Measurements from ENCODE around the gene CADPS2.

The CADPS2 gene

GRCh38 chr7:122430710-122431109 lies 455.6 kb downstream of the CADPS2 start:
- Histone ChIP-seq H3K27ac (ENCODE audit: insufficient read depth, low read depth, low read length, poor library complexity, severe bottlenecking) (no peak overlapping the region), H3K4me1 (ENCODE audit: control insufficient read depth, insufficient read depth, low read length) (peaks cover 13% of the 10 kb centered on the region)
- 100% methylated on average over 1 of the region's 1 CpG for WGBS, 2 experiments

GRCh38 chr7:122429926-122430325 lies 456.3 kb downstream of the CADPS2 start:
- no peaks in the 10 kb centered on the region for H3K27me3 ChIP-seq (ENCODE audit: control insufficient read depth, insufficient read depth, low read length, poor library complexity, severe bottlenecking)
- no peaks in the 10 kb centered on the region for H3K9me3 ChIP-seq (ENCODE audit: control insufficient read depth, low read length)
- no peaks in the 10 kb centered on the region for H3K36me3 ChIP-seq (ENCODE audit: control insufficient read depth, insufficient read depth, low read length)
- 92% methylated on average over 2 of the region's 2 CpGs; no CpG with 5 or more reads in 1 of the 2 experiments for WGBS, 2 experiments
- H3K27ac ChIP-seq (ENCODE audit: insufficient read depth, low read depth, low read length, poor library complexity, severe bottlenecking) = no peak overlapping the region
- H3K4me1 ChIP-seq (ENCODE audit: control insufficient read depth, insufficient read depth, low read length) = peaks cover 13% of the 10 kb centered on the region
- no peak overlapping the region for H3K4me3 ChIP-seq (ENCODE audit: insufficient read depth, low read depth, low read length)

More at GRCh38 chr7:122430710-122431109, 455.6 kb downstream of the CADPS2 start:
- Histone ChIP-seq H3K27me3 (ENCODE audit: control insufficient read depth, insufficient read depth, low read length, poor library complexity, severe bottlenecking) (no peaks in the 10 kb centered on the region), H3K9me3 (ENCODE audit: control insufficient read depth, low read length) (no peaks in the 10 kb centered on the region), H3K36me3 (ENCODE audit: control insufficient read depth, insufficient read depth, low read length) (no peaks in the 10 kb centered on the region), H3K4me3 (ENCODE audit: insufficient read depth, low read depth, low read length) (no peak overlapping the region)

GRCh38 chr7:122425731-122426130 lies 460.5 kb downstream of the CADPS2 start:
- Histone ChIP-seq H3K4me1 (ENCODE audit: control insufficient read depth, insufficient read depth, low read length) (peaks cover 7% of the 10 kb centered on the region), H3K27me3 (ENCODE audit: control insufficient read depth, insufficient read depth, low read length, poor library complexity, severe bottlenecking) (no peaks in the 10 kb centered on the region)
- 87 to 90% methylated on average over 1 of the region's 1 CpG for WGBS, 2 experiments

DNA sequence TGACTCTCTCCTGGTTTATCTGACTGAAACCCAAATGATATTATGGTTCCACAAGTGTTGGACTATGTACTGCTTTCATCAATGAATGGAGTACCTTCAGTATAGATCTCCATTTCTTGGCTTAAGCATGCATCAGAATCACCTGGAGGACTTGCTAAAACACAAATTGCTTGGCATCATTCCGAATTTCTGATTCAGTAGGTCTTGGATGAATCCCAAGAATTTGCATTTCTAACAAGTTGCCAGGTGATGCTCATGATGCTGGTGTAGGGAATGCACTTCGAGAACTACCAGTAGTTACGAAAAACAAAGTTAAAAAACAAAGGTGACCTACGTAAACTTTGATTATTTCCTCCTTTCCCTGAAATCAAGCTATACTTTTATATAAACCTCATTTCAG lies 462.7 kb downstream of the CADPS2 start:
- Histone ChIP-seq H3K36me3 (ENCODE audit: control insufficient read depth, insufficient read depth, low read length) (no peaks in the 10 kb centered on the region), H3K27ac (ENCODE audit: insufficient read depth, low read depth, low read length, poor library complexity, severe bottlenecking) (no peak overlapping the region), H3K4me1 (ENCODE audit: control insufficient read depth, insufficient read depth, low read length) (no peaks in the 10 kb centered on the region), H3K9me3 (ENCODE audit: control insufficient read depth, low read length) (no peaks in the 10 kb centered on the region), H3K4me3 (ENCODE audit: insufficient read depth, low read depth, low read length) (no peak overlapping the region), H3K27me3 (ENCODE audit: control insufficient read depth, insufficient read depth, low read length, poor library complexity, severe bottlenecking) (no peaks in the 10 kb centered on the region)
- 96 to 97% methylated on average over 4 of the region's 4 CpGs for WGBS, 2 experiments

More at GRCh38 chr7:122425731-122426130, 460.5 kb downstream of the CADPS2 start:
- H3K4me3 ChIP-seq (ENCODE audit: insufficient read depth, low read depth, low read length) = no peak overlapping the region
- no peak overlapping the region for H3K27ac ChIP-seq (ENCODE audit: insufficient read depth, low read depth, low read length, poor library complexity, severe bottlenecking)
- H3K36me3 ChIP-seq (ENCODE audit: control insufficient read depth, insufficient read depth, low read length) = no peaks in the 10 kb centered on the region
- H3K9me3 ChIP-seq (ENCODE audit: control insufficient read depth, low read length) = no peaks in the 10 kb centered on the region

GRCh38 chr7:122416336-122416735 lies 469.9 kb downstream of the CADPS2 start:
- peaks cover 5% of the 10 kb centered on the region for H3K4me1 ChIP-seq (ENCODE audit: control insufficient read depth, insufficient read depth, low read length)
- H3K9me3 ChIP-seq (ENCODE audit: control insufficient read depth, low read length) = no peaks in the 10 kb centered on the region
- H3K27me3 ChIP-seq (ENCODE audit: control insufficient read depth, insufficient read depth, low read length, poor library complexity, severe bottlenecking) = no peaks in the 10 kb centered on the region
- WGBS, 2 experiments = 58 to 64% methylated on average over 2 of the region's 2 CpGs
- no peak overlapping the region for H3K27ac ChIP-seq (ENCODE audit: insufficient read depth, low read depth, low read length, poor library complexity, severe bottlenecking)
- H3K36me3 ChIP-seq (ENCODE audit: control insufficient read depth, insufficient read depth, low read length) = no peaks in the 10 kb centered on the region
- no peak overlapping the region for H3K4me3 ChIP-seq (ENCODE audit: insufficient read depth, low read depth, low read length)

GRCh38 chr7:122415510-122415909 lies 470.8 kb downstream of the CADPS2 start:
- WGBS, 2 experiments = 60% methylated on average over 1 of the region's 1 CpG; no CpG with 5 or more reads in 1 of the 2 experiments
- no peaks in the 10 kb centered on the region for H3K36me3 ChIP-seq (ENCODE audit: control insufficient read depth, insufficient read depth, low read length)
- H3K27me3 ChIP-seq (ENCODE audit: control insufficient read depth, insufficient read depth, low read length, poor library complexity, severe bottlenecking) = no peaks in the 10 kb centered on the region
- H3K4me1 ChIP-seq (ENCODE audit: control insufficient read depth, insufficient read depth, low read length) = peaks cover 5% of the 10 kb centered on the region
- H3K27ac ChIP-seq (ENCODE audit: insufficient read depth, low read depth, low read length, poor library complexity, severe bottlenecking) = no peak overlapping the region
- no peaks in the 10 kb centered on the region for H3K9me3 ChIP-seq (ENCODE audit: control insufficient read depth, low read length)
- H3K4me3 ChIP-seq (ENCODE audit: insufficient read depth, low read depth, low read length) = no peak overlapping the region

DNA sequence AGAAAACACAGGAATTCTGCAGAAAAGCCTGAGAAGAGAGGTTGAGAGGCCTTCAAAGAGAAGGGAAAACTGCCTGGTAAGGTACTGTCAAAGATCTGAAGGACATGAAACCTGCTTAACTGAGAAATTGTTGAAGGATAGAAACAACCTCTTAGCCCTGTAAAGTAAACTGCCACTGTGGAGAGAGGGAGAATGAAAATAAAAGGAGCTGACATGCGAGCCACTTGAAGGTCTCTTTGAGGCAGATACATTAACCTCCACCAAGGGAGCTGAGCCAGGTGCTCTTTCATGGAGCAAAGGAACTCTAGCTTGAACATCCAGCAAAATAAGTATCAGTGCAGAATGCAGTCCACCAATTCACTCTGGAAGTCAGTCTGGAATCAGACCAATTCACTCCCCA lies 472.9 kb downstream of the CADPS2 start:
- Histone ChIP-seq H3K4me3 (ENCODE audit: insufficient read depth, low read depth, low read length) (no peak overlapping the region), H3K36me3 (ENCODE audit: control insufficient read depth, insufficient read depth, low read length) (no peaks in the 10 kb centered on the region), H3K27ac (ENCODE audit: insufficient read depth, low read depth, low read length, poor library complexity, severe bottlenecking) (no peak overlapping the region), H3K4me1 (ENCODE audit: control insufficient read depth, insufficient read depth, low read length) (peaks cover 5% of the 10 kb centered on the region), H3K9me3 (ENCODE audit: control insufficient read depth, low read length) (no peaks in the 10 kb centered on the region), H3K27me3 (ENCODE audit: control insufficient read depth, insufficient read depth, low read length, poor library complexity, severe bottlenecking) (no peaks in the 10 kb centered on the region)
- WGBS, 2 experiments = 63 to 94% methylated on average over 1 of the region's 1 CpG

- Histone ChIP-seq H3K27me3 (ENCODE audit: control insufficient read depth, insufficient read depth, low read length, poor library complexity, severe bottlenecking) (no peaks in the 10 kb centered on the region), H3K27ac (ENCODE audit: insufficient read depth, low read depth, low read length, poor library complexity, severe bottlenecking) (no peak overlapping the region), H3K9me3 (ENCODE audit: control insufficient read depth, low read length) (no peaks in the 10 kb centered on the region), H3K4me3 (ENCODE audit: insufficient read depth, low read depth, low read length) (no peak overlapping the region), H3K36me3 (ENCODE audit: control insufficient read depth, insufficient read depth, low read length) (no peaks in the 10 kb centered on the region), H3K4me1 (ENCODE audit: control insufficient read depth, insufficient read depth, low read length) (peaks cover 5% of the 10 kb centered on the region)
- WGBS, 2 experiments = 95 to 100% methylated on average over 1 of the region's 1 CpG
Measured at GRCh38 chr7:122412883-122413282, 473.4 kb downstream of the CADPS2 start.

GRCh38 chr7:122412441-122412840 lies 473.8 kb downstream of the CADPS2 start:
- no peak overlapping the region for H3K27ac ChIP-seq (ENCODE audit: insufficient read depth, low read depth, low read length, poor library complexity, severe bottlenecking)
- H3K36me3 ChIP-seq (ENCODE audit: control insufficient read depth, insufficient read depth, low read length) = no peaks in the 10 kb centered on the region
- WGBS, 2 experiments = 89 to 93% methylated on average over 6 of the region's 6 CpGs
- no peaks in the 10 kb centered on the region for H3K27me3 ChIP-seq (ENCODE audit: control insufficient read depth, insufficient read depth, low read length, poor library complexity, severe bottlenecking)
- no peaks in the 10 kb centered on the region for H3K9me3 ChIP-seq (ENCODE audit: control insufficient read depth, low read length)
- H3K4me1 ChIP-seq (ENCODE audit: control insufficient read depth, insufficient read depth, low read length) = peaks cover 5% of the 10 kb centered on the region
- H3K4me3 ChIP-seq (ENCODE audit: insufficient read depth, low read depth, low read length) = no peak overlapping the region

- 68 to 72% methylated on average over 6 of the region's 6 CpGs for WGBS, 2 experiments
- no peaks in the 10 kb centered on the region for H3K4me1 ChIP-seq (ENCODE audit: control insufficient read depth, insufficient read depth, low read length)
- no peaks in the 10 kb centered on the region for H3K9me3 ChIP-seq (ENCODE audit: control insufficient read depth, low read length)
- H3K27ac ChIP-seq (ENCODE audit: insufficient read depth, low read depth, low read length, poor library complexity, severe bottlenecking) = no peak overlapping the region
- H3K4me3 ChIP-seq (ENCODE audit: insufficient read depth, low read depth, low read length) = no peak overlapping the region
- no peaks in the 10 kb centered on the region for H3K27me3 ChIP-seq (ENCODE audit: control insufficient read depth, insufficient read depth, low read length, poor library complexity, severe bottlenecking)
- H3K36me3 ChIP-seq (ENCODE audit: control insufficient read depth, insufficient read depth, low read length) = no peaks in the 10 kb centered on the region
Measured at GRCh38 chr7:122407195-122407594, 479.1 kb downstream of the CADPS2 start.

DNA sequence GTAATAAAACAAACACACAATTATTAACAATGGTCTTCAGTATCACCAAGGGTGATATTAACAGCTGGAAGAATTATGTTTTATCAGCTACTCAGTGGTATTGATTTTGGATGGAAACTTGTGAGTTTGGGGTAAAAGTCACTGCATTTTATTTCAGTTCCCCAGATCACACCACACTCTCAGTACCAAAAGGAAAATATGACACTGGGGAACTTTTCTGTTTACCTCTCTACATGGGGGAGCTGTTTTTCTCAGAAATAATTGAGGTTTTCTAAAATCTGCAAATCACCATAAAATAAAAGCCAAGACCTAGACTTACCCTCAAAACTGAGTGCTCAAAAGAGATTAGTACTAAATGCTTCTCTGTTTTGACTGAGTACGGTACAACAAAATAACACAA lies 483.1 kb downstream of the CADPS2 start:
- no peaks in the 10 kb centered on the region for H3K36me3 ChIP-seq (ENCODE audit: control insufficient read depth, insufficient read depth, low read length)
- H3K4me3 ChIP-seq (ENCODE audit: insufficient read depth, low read depth, low read length) = no peak overlapping the region
- no peaks in the 10 kb centered on the region for H3K27me3 ChIP-seq (ENCODE audit: control insufficient read depth, insufficient read depth, low read length, poor library complexity, severe bottlenecking)
- H3K27ac ChIP-seq (ENCODE audit: insufficient read depth, low read depth, low read length, poor library complexity, severe bottlenecking) = no peak overlapping the region
- WGBS, 2 experiments = no CpG with 5 or more reads among the region's 1 CpG
- no peaks in the 10 kb centered on the region for H3K4me1 ChIP-seq (ENCODE audit: control insufficient read depth, insufficient read depth, low read length)
- H3K9me3 ChIP-seq (ENCODE audit: control insufficient read depth, low read length) = no peaks in the 10 kb centered on the region

All from ectodermal cell (in vitro differentiated cells).